Measurements from ENCODE around the gene SFTPB.

The SFTPB gene

DNA sequence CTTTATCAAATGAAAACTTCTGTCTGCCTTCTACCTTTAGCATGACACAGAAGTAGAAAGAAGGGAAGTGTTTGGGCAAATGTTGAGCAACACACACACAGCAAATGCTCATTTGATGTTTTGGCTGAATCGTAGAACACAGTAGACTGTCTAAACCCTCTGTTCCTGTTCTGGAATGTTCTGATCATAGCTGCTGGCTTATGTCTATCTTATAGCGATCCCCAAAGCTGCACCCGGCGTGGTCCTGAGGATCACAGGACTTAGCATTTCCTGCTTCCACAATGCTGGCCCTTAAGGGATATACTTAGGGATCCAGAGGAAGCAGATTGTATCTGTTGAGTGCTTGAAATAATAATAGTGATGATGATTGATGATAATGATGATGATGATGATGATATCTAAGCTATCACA lies 41.4 kb upstream of the SFTPB start:
- Histone ChIP-seq H3K9ac (ENCODE audit: low read length) (no peak overlapping the region), H3K27me3 (ENCODE audit: control insufficient read depth, insufficient read depth, low read length) (peaks cover 8% of the 10 kb centered on the region), H3K27ac (ENCODE audit: low read length) (no peak overlapping the region), H3K36me3 (ENCODE audit: control insufficient read depth, low read depth, low read length) (no peaks in the 10 kb centered on the region), H3K9me3 (ENCODE audit: control insufficient read depth, low read depth, low read length) (no peaks in the 10 kb centered on the region), H3K4me3 (ENCODE audit: low read length) (no peak overlapping the region), H3K4me1 (ENCODE audit: control insufficient read depth, low read depth, low read length) (no peaks in the 10 kb centered on the region)

DNA sequence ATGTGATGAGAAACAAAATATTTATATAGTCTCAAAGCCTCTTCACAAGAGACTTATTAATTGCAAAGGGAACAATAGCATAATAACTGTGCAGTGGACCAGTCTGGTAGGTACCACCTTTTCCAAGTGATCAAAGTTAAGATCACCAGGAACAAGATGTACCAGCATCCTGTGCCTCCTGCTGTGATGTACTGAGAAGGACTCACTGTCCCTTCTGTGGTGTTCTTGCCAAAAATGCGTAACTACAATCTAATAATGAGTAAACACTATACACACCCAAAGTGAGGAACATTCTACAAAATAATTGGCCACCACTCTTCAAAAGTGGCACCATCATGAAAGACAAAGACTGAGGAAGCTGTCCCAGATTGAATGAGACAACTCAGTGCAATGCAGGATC lies 40.6 kb upstream of the SFTPB start:
- Histone ChIP-seq H3K36me3 (ENCODE audit: control insufficient read depth, low read depth, low read length) (no peaks in the 10 kb centered on the region), H3K4me1 (ENCODE audit: control insufficient read depth, low read depth, low read length) (no peaks in the 10 kb centered on the region), H3K27ac (ENCODE audit: low read length) (no peak overlapping the region), H3K4me3 (ENCODE audit: low read length) (no peak overlapping the region), H3K9ac (ENCODE audit: low read length) (no peak overlapping the region), H3K9me3 (ENCODE audit: control insufficient read depth, low read depth, low read length) (no peaks in the 10 kb centered on the region), H3K27me3 (ENCODE audit: control insufficient read depth, insufficient read depth, low read length) (peaks cover 8% of the 10 kb centered on the region)

GRCh38 chr2:85707304-85707703 lies 39.3 kb upstream of the SFTPB start:
- Histone ChIP-seq H3K4me1 (ENCODE audit: control insufficient read depth, low read depth, low read length) (peaks cover 6% of the 10 kb centered on the region), H3K36me3 (ENCODE audit: control insufficient read depth, low read depth, low read length) (no peaks in the 10 kb centered on the region), H3K9me3 (ENCODE audit: control insufficient read depth, low read depth, low read length) (no peaks in the 10 kb centered on the region), H3K4me3 (ENCODE audit: low read length) (no peak overlapping the region), H3K27ac (ENCODE audit: low read length) (no peak overlapping the region), H3K9ac (ENCODE audit: low read length) (no peak overlapping the region), H3K27me3 (ENCODE audit: control insufficient read depth, insufficient read depth, low read length) (peaks cover 8% of the 10 kb centered on the region)

- peaks cover 12% of the 10 kb centered on the region for H3K4me1 ChIP-seq (ENCODE audit: control insufficient read depth, low read depth, low read length)
- no peaks in the 10 kb centered on the region for H3K9me3 ChIP-seq (ENCODE audit: control insufficient read depth, low read depth, low read length)
- no peak overlapping the region for H3K27ac ChIP-seq (ENCODE audit: low read length)
- no peak overlapping the region for H3K4me3 ChIP-seq (ENCODE audit: low read length)
- H3K36me3 ChIP-seq (ENCODE audit: control insufficient read depth, low read depth, low read length), result no peaks in the 10 kb centered on the region
- H3K27me3 ChIP-seq (ENCODE audit: control insufficient read depth, insufficient read depth, low read length), result peaks cover 8% of the 10 kb centered on the region
- no peak overlapping the region for H3K9ac ChIP-seq (ENCODE audit: low read length)
Measured at GRCh38 chr2:85706599-85707296, 38.7 kb upstream of the SFTPB start.

DNA sequence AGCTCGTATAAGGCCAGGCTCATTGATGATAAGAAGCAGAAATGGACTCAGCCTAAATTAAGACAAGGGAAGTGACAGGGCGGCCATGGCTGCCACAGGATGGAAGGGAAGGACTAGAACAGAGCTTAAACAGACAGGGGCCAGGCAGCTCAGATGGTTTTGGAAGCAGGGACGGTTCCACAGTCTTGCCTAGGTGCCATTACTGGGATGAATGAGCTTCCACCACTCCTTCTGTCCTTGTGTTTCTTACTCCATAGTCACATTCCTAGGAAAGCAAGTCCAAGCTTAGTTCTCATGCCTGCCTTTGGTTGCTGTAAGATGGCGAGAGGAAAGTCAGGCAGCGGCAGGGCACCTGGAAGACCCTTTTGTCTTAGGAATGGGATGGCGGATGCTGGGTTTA lies 38.1 kb upstream of the SFTPB start:
- Histone ChIP-seq H3K36me3 (ENCODE audit: control insufficient read depth, low read depth, low read length) (no peaks in the 10 kb centered on the region), H3K27me3 (ENCODE audit: control insufficient read depth, insufficient read depth, low read length) (peaks cover 8% of the 10 kb centered on the region), H3K4me3 (ENCODE audit: low read length) (no peak overlapping the region), H3K9me3 (ENCODE audit: control insufficient read depth, low read depth, low read length) (no peaks in the 10 kb centered on the region), H3K4me1 (ENCODE audit: control insufficient read depth, low read depth, low read length) (peaks cover 14% of the 10 kb centered on the region), H3K27ac (ENCODE audit: low read length) (no peak overlapping the region), H3K9ac (ENCODE audit: low read length) (no peak overlapping the region)

GRCh38 chr2:85705680-85706039 lies 37.7 kb upstream of the SFTPB start:
- H3K27ac ChIP-seq (ENCODE audit: low read length), result no peak overlapping the region
- H3K36me3 ChIP-seq (ENCODE audit: control insufficient read depth, low read depth, low read length), result no peaks in the 10 kb centered on the region
- H3K9ac ChIP-seq (ENCODE audit: low read length), result no peak overlapping the region
- peaks cover 14% of the 10 kb centered on the region for H3K4me1 ChIP-seq (ENCODE audit: control insufficient read depth, low read depth, low read length)
- H3K9me3 ChIP-seq (ENCODE audit: control insufficient read depth, low read depth, low read length), result no peaks in the 10 kb centered on the region
- peaks cover 8% of the 10 kb centered on the region for H3K27me3 ChIP-seq (ENCODE audit: control insufficient read depth, insufficient read depth, low read length)
- no peak overlapping the region for H3K4me3 ChIP-seq (ENCODE audit: low read length)

GRCh38 chr2:85704800-85705679 lies 37.0 kb upstream of the SFTPB start:
- Histone ChIP-seq H3K4me1 (ENCODE audit: control insufficient read depth, low read depth, low read length) (peaks cover 14% of the 10 kb centered on the region), H3K9ac (ENCODE audit: low read length) (no peak overlapping the region), H3K4me3 (ENCODE audit: low read length) (no peak overlapping the region), H3K27me3 (ENCODE audit: control insufficient read depth, insufficient read depth, low read length) (peaks cover 8% of the 10 kb centered on the region), H3K36me3 (ENCODE audit: control insufficient read depth, low read depth, low read length) (no peaks in the 10 kb centered on the region), H3K27ac (ENCODE audit: low read length) (no peak overlapping the region), H3K9me3 (ENCODE audit: control insufficient read depth, low read depth, low read length) (no peaks in the 10 kb centered on the region)

GRCh38 chr2:85704038-85704437 lies 36.0 kb upstream of the SFTPB start:
- Histone ChIP-seq H3K27me3 (ENCODE audit: control insufficient read depth, insufficient read depth, low read length) (peaks cover 8% of the 10 kb centered on the region), H3K4me3 (ENCODE audit: low read length) (no peak overlapping the region), H3K36me3 (ENCODE audit: control insufficient read depth, low read depth, low read length) (no peaks in the 10 kb centered on the region), H3K9me3 (ENCODE audit: control insufficient read depth, low read depth, low read length) (no peaks in the 10 kb centered on the region), H3K4me1 (ENCODE audit: control insufficient read depth, low read depth, low read length) (peaks cover 14% of the 10 kb centered on the region), H3K27ac (ENCODE audit: low read length) (no peak overlapping the region), H3K9ac (ENCODE audit: low read length) (no peak overlapping the region)

GRCh38 chr2:85703329-85703728 lies 35.3 kb upstream of the SFTPB start:
- Histone ChIP-seq H3K4me1 (ENCODE audit: control insufficient read depth, low read depth, low read length) (peaks cover 14% of the 10 kb centered on the region), H3K27me3 (ENCODE audit: control insufficient read depth, insufficient read depth, low read length) (peaks cover 8% of the 10 kb centered on the region), H3K9me3 (ENCODE audit: control insufficient read depth, low read depth, low read length) (no peaks in the 10 kb centered on the region), H3K36me3 (ENCODE audit: control insufficient read depth, low read depth, low read length) (no peaks in the 10 kb centered on the region), H3K9ac (ENCODE audit: low read length) (no peak overlapping the region), H3K4me3 (ENCODE audit: low read length) (no peak overlapping the region), H3K27ac (ENCODE audit: low read length) (no peak overlapping the region)

DNA sequence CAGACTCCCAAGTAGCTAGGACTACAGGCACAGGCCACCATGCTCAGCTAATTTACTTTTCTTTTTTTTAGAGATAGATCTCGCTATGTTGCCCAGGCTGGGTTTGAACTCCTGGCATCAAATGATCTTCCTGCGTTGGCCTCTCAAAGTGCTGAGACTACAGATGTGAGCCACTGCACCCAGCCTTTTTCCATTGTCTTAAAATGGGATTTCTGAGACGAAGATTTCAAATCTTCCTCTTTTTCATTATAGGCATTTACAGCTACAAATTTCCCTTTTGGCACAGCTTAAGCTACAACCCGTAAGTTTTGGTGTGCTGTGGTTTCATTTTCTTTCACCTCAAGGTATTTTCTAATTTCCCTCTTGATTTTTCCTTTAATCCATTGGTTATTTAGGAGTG lies 34.8 kb upstream of the SFTPB start:
- no peak overlapping the region for H3K27ac ChIP-seq (ENCODE audit: low read length)

GRCh38 chr2:85702172-85702571 lies 34.2 kb upstream of the SFTPB start:
- peak overlapping the region; percentile 30 for H3K27ac ChIP-seq (ENCODE audit: low read length)
- no peaks in the 10 kb centered on the region for H3K36me3 ChIP-seq (ENCODE audit: control insufficient read depth, low read depth, low read length)
- peaks cover 14% of the 10 kb centered on the region for H3K4me1 ChIP-seq (ENCODE audit: control insufficient read depth, low read depth, low read length)
- H3K9ac ChIP-seq (ENCODE audit: low read length), result no peak overlapping the region
- H3K27me3 ChIP-seq (ENCODE audit: control insufficient read depth, insufficient read depth, low read length), result no peaks in the 10 kb centered on the region
- H3K4me3 ChIP-seq (ENCODE audit: low read length), result no peak overlapping the region
- no peaks in the 10 kb centered on the region for H3K9me3 ChIP-seq (ENCODE audit: control insufficient read depth, low read depth, low read length)

More for the DNA sequence above, 34.8 kb upstream of the SFTPB start:
- Histone ChIP-seq H3K27me3 (ENCODE audit: control insufficient read depth, insufficient read depth, low read length) (peaks cover 5% of the 10 kb centered on the region), H3K4me1 (ENCODE audit: control insufficient read depth, low read depth, low read length) (peaks cover 14% of the 10 kb centered on the region), H3K4me3 (ENCODE audit: low read length) (no peak overlapping the region), H3K9me3 (ENCODE audit: control insufficient read depth, low read depth, low read length) (no peaks in the 10 kb centered on the region), H3K36me3 (ENCODE audit: control insufficient read depth, low read depth, low read length) (no peaks in the 10 kb centered on the region), H3K9ac (ENCODE audit: low read length) (no peak overlapping the region)

- Histone ChIP-seq H3K27me3 (ENCODE audit: control insufficient read depth, insufficient read depth, low read length) (no peaks in the 10 kb centered on the region), H3K4me3 (ENCODE audit: low read length) (no peak overlapping the region), H3K9me3 (ENCODE audit: control insufficient read depth, low read depth, low read length) (no peaks in the 10 kb centered on the region), H3K4me1 (ENCODE audit: control insufficient read depth, low read depth, low read length) (peaks cover 14% of the 10 kb centered on the region), H3K9ac (ENCODE audit: low read length) (no peak overlapping the region), H3K36me3 (ENCODE audit: control insufficient read depth, low read depth, low read length) (no peaks in the 10 kb centered on the region), H3K27ac (ENCODE audit: low read length) (no peak overlapping the region)
Measured at GRCh38 chr2:85699325-85699724, 31.3 kb upstream of the SFTPB start.

All from iPS-18a (cell line).